Sigmoid colon (tissue), 4 donors: ENCODE measurements around the gene PCK1.

Source experiments
- CTCF ChIP-seq, 4 experiments: fragments of 450-650 bp in 3 of 4; fragments of 200-600 bp in 1 of 4; IDR thresholded peaks; one replicate each; pipeline ENCODE4 v1.5.1; 2016 to 2019; ENCODE audit warnings: antibody characterized with exemption in 4 of 4, mild to moderate bottlenecking in 3 of 4, moderate library complexity in 2 of 4
- POLR2A ChIP-seq, 2 donors: fragments of 450-650 bp; IDR thresholded peaks; one replicate each; pipeline ENCODE4 v1.6.1; 2016; ENCODE audit warnings: antibody characterized with exemption in 2 of 2, mild to moderate bottlenecking in 2 of 2, moderate library complexity in 2 of 2
- POLR2AphosphoS5 ChIP-seq, 4 donors: sonication (generic); formaldehyde crosslinking; IDR thresholded peaks; one replicate each; pipeline ENCODE4 v1.6.1; 2017; ENCODE audit warnings: antibody characterized with exemption in 4 of 4

- TF ChIP-seq CTCF (IDR thresholded peaks at IDR 0.05) (no peak), POLR2A (IDR thresholded peaks at IDR 0.05) (no peak), POLR2AphosphoS5 (IDR thresholded peaks at IDR 0.05) (no peak)
Observed at GRCh38 chr20:57546956-57547649, 13.8 kb upstream of the PCK1 start.
